GM12865 (cell line): Measurements from ENCODE around the gene MAB21L3.
A peak's percentile ranks its signal among the peaks of the same experiment; 100 is the strongest.

Experiments used
- DNase-seq: peaks from one replicate; pipeline ENCODE4 v3.0.0; 2010; ENCODE audit warnings: low read depth
- H3K4me3 ChIP-seq: 2 replicates; pipeline ENCODE4 v1.5.1; 2011; ENCODE audit warnings: mild to moderate bottlenecking, low read depth, low read length, control low read depth
- TF ChIP-seq, protein P1 (sequence below): IDR thresholded peaks from 2 replicates; pipeline ENCODE4 v1.5.1; 2011; ENCODE audit warnings: low read length, control low read depth, low read depth, inconsistent platforms; ENCODE audit not compliant: insufficient read depth; ENCODE audit errors: missing control alignments

Gene MAB21L3

GRCh38 chr1:116104667-116105066 is 6.5 kb upstream of the MAB21L3 start:
- TF ChIP-seq, protein P1, sequence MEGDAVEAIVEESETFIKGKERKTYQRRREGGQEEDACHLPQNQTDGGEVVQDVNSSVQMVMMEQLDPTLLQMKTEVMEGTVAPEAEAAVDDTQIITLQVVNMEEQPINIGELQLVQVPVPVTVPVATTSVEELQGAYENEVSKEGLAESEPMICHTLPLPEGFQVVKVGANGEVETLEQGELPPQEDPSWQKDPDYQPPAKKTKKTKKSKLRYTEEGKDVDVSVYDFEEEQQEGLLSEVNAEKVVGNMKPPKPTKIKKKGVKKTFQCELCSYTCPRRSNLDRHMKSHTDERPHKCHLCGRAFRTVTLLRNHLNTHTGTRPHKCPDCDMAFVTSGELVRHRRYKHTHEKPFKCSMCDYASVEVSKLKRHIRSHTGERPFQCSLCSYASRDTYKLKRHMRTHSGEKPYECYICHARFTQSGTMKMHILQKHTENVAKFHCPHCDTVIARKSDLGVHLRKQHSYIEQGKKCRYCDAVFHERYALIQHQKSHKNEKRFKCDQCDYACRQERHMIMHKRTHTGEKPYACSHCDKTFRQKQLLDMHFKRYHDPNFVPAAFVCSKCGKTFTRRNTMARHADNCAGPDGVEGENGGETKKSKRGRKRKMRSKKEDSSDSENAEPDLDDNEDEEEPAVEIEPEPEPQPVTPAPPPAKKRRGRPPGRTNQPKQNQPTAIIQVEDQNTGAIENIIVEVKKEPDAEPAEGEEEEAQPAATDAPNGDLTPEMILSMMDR, result no peak
- DNase-seq, result peak; percentile 29
- H3K4me3 ChIP-seq, result no peak overlapping the region

GRCh38 chr1:116105996-116106395 is 5.2 kb upstream of the MAB21L3 start:
- TF ChIP-seq, protein P1, result no peak
- no peak overlapping the region for H3K4me3 ChIP-seq
- no peak for DNase-seq

DNA sequence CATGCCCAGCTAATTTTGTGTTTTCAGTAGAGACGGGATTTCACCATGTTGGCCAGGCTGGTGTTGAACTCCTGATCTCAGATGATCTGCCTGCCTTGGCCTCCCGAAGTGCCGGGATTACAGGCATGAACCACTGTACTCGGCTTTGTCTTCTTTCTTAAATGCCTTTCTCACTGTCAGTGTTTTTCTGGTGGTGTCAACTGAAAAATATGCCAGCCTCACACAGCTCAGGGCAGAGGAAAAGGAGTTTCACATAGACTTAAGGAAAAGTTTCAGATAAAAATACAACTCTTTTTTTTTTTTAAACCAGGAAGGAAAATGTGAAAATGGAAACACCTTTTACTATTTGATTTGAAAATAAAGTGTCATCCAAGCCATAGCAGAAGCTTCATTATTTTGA is 4.6 kb upstream of the MAB21L3 start:
- DNase-seq, result no peak
- no peak overlapping the region for H3K4me3 ChIP-seq
- TF ChIP-seq, protein P1, result no peak

DNA sequence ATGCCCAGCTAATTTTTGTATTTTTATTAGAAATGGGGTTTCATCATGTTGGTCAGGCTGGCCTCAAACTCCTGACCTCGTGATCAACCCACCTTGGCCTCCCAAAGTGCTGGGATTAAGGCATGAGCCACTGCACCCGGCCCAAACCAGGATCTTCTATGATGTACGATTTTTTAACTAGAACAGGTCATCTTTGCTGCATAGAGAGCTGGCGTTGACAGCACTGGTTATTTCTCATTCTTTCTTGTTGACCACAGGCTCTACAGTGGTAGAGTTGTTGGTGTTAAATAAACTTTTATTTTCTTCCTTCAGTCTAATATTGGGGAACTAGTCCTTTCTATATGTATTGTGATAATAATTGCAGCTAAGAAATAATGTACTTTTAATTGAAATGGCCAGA is 3.8 kb upstream of the MAB21L3 start:
- TF ChIP-seq, protein P1, result no peak
- H3K4me3 ChIP-seq, result no peak overlapping the region
- no peak for DNase-seq

DNA sequence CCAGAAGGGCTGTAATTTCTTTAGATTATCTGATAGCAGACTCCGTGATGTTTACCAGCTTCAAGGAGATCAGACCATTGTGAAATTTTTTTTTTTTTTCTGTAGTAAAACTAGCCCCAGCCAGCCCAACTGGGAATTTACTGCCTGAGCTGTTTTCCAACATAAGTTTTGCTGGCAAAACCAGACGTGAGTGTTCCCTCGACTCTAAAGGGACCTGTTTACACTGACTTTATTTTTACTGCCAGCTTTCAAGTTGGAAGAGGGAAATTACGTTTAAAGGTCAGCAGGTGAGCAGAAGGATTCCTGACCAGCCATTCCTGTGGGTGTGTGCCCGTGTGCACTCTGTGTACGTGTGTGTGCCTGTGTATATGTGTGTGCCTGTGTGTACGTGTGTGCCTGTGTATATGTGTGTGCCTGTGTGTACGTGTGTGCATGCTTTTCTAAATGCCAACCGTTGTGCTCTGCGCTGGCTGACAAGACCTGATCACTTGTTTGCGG is 374 bp downstream of the MAB21L3 start:
- no peak overlapping the region for H3K4me3 ChIP-seq
- no peak for DNase-seq
- TF ChIP-seq, protein P1, result no peak

- TF ChIP-seq, protein P1, result no peak
- DNase-seq, result no peak
- H3K4me3 ChIP-seq, result no peak overlapping the region
Measured at GRCh38 chr1:116112388-116113140, 1.4 kb downstream of the MAB21L3 start.

DNA sequence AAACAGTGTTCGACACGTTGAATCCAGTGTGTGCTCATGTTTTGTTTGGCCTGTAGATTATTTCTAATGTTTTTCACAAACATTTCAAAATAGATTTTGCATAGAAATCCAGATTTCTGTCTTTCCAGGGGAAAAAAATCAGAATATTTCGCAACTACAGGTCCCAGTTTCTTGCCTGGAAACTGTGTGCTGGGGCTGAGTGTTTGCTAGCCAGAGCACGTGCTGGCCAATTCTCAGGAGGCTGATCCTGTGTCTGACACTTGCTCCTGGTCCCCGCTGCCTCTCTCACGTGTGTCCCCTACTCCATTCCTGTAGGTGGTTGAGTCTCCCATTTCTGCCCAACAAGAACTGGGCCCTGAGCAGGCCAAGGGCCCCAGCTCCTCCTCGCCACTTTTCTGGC is 2.4 kb downstream of the MAB21L3 start:
- no peak for DNase-seq

More for the DNA sequence above, 2.4 kb downstream of the MAB21L3 start:
- TF ChIP-seq, protein P1, result no peak
- H3K4me3 ChIP-seq, result no peak overlapping the region
